Measurements from ENCODE around the gene C1QTNF8.
"Not testable (repeated sequence)": the region's sequence is repeated elsewhere in the genome, so short reads cannot be mapped to it uniquely, and the experiment has no call there.

Gene C1QTNF8

DNA sequence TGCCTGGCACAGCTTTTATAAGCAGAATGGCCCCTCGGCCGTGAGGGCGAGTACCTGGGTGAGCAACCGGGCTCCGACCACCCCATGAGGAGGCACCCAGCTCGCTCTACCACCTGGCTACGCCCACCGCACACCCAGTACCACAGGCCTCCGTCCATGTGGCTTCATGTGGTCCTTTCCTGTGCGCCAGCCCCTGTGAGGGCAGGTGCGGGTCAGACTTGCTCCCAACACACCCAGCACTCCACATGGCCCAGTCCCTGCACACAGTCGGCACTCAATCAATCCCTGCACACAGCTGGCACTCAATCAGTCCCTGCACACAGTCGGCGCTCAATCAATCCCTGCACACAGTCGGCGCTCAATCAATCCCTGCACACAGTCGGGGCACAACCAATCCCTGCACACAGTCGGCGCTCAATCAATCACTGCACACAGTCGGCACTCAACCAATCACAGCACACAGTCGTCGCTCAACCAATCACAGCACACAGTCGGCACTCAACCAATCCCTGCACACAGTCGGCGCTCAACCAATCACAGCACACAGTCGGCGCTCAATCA, 4.0 kb downstream of the C1QTNF8 start:
- no peak for DNase-seq

DNA sequence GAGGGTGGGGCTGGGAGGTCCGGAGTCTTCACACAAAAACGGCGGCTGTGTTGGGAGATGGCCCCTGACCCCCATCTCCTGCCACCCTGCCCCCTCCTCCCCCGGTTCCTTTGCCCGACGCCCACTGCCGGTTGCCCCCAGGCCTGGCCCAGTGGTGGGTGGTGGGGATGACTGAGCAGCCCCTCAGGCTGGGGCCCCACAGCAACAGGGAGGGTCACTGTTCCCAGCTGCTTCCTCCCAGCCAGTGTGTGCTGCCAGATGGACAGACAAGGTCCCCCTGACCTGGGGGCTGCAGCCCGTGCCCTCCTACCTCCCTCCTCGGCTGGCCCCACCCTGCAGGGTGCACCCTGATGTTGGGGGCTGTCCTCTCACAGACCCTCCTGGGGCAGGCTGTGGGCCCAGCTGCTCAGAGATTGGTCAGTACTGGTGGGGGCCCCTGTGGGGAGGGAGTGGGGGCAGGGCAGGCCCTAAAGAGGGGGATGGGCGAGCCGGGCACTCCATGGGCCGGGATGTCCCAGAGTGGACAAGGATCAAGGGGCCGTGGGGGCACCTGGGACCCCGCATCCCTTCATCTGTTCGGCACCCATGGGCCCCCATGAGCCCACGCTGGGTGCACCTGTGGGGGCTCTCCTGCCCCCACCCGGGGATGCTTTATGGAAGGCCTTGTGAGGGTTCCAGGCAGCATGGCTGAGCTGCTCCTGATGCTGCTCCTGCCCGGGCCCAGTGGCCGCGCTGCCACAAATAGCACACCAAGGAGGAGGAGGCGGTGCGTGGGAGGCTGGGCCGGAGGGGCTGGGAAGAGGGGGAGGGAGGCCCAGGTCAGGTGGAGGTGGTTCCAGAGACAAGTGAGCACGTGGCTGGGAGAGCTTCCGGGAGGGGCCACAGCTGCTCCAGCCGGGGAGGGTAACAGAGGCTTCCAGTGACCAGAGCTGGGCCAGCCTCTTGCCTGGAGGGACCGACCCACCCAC, 5.1 kb downstream of the C1QTNF8 start:
- DNase-seq = no peak

- no peak for DNase-seq
Observed at GRCh38 chr16:1089822-1090619, 6.0 kb downstream of the C1QTNF8 start.

GRCh38 chr16:1089439-1089821, 6.6 kb downstream of the C1QTNF8 start:
- DNase-seq = no peak

DNA sequence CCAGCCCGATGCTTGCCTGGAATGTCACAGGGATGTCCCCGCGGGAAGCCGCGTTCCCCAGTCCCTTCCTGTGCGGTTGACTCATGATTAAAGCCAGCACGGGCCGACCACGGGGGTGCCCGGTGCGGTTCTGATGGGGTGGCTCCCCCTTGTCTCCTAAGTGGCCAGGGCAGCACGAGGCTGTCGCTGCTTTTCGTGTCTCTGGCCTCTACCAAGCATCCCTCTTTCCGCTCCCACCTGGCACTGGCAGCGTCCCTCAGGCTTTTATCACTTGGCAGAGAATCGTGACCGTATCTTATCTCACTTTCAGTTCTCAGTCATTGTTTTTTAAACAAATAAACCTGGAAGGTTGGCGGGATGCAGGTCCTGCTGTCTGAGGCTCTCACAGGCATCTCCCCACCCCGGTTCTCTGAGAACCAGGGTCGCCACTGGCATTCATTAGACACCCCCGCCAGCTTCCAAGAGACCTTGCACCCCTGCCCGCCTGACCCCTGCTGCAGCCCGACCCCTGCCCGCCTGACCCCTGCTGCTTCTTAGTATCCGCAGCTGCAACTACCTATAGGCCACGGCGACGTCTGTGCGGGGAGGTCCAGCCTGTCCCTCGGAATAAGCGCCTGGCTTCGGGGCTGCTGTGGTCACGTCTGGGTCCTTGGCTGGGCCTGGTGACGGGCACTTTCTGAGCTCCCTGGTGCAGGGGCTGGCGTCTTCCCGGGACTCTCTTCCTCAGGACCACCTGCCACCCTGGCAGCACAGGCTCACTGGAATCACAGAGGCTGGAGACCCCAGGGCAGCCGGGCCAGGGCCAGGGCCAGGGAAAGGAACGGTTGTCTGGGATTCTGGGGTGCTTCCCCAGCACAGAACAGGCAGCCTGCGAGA, 7.5 kb downstream of the C1QTNF8 start:
- DNase-seq = no peak

GRCh38 chr16:1086443-1086842, 9.6 kb downstream of the C1QTNF8 start:
- not testable (repeated sequence) for DNase-seq

DNA sequence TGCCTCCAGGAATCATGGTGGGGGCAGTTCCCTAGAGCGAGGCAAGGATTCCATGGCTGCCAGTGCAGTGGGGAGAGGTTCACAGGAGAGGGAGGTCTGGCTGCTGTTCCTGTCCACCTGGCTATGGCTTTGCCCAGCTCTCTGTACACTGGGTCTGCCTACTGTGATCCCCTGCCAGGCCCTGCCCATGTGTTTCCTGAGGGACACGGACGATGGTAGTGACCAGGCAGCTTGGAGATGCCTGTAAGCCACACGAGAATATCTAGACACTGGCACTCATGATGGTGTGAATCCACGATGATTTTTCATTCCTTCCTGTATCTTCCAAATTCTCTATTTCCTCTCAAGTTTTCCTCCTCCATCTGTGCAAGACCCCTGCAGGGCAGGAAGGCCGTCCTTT, 11.1 kb downstream of the C1QTNF8 start:
- no peak for DNase-seq

DNA sequence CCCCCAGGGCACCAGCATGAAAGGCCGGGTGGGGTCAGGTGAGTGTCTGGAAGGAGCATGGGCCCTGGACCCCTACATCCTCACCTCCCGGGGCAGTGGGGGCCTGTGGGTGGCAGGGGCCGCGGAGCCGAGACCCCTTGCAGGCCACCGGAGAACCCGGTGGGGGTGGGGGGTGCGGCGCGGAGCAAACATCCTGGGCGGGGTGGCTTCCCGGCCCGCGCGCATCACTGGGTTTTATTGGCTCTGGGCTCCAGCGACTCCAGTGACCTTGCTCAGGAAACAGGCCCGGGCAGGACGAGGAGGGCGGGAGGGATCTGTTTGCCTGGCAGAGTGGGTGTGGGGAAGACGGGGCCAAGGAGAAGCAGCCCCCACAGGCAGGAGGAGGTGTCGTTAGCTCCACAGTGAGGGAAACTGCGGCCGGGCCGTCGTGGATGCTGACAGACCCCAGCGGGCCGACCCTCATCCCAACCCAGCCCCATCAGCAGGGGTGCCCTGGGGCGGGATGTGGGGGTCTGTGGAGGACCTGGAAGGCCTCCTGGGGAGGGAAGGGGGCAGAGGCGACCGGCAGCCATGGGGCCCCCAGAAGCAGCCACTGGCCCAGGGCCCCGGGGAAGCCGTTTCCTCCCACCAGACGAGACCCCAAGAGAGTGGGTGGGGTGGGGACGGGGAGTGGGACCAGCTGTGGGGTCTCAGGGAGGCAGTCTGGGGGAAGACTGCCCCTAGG, 12.9 kb downstream of the C1QTNF8 start:
- DNase-seq = no peak

DNA sequence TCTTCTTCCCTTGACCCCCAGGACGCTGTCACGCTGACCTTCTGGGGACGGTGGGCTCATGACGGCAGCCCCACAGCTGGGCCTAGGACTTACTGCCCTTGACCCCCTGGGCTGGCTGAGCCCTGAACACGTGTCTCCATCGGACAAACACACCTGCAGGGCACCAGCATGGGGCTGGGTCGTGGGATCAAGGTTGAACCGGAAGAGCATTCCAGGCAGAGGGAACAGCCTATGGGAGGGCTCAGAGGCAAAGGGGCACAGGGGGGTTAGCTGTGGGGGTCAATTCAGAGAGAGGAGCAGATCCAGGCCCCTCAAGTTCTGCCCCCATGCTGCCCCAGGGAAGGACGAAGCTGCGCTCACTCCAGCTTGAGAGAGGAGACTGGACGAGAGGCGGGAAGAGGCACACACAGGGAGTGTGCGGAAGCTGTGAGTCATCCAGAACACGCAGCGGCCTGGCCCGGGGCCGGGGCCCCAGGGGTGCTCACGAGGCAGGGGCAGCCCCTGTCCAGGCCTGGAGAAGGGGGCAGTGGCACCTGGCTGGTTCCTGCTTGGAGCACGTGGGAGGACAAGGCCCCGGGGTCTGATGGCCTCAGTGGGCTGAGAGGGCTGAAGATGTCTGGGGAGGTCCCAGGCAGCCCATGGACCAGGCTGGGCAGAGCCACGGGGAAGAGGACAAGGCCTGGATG, 13.6 kb downstream of the C1QTNF8 start:
- no peak for DNase-seq

- DNase-seq = no peak
Observed at GRCh38 chr16:1081734-1082265, 14.2 kb downstream of the C1QTNF8 start.

- no peak for DNase-seq
Observed at GRCh38 chr16:1080801-1081733, 15.0 kb downstream of the C1QTNF8 start.

- DNase-seq = no peak
Observed at GRCh38 chr16:1079786-1080525, 16.1 kb downstream of the C1QTNF8 start.

GRCh38 chr16:1079341-1079740, 16.7 kb downstream of the C1QTNF8 start:
- DNase-seq = no peak

GRCh38 chr16:1078579-1079021, 17.4 kb downstream of the C1QTNF8 start:
- DNase-seq = no peak

DNA sequence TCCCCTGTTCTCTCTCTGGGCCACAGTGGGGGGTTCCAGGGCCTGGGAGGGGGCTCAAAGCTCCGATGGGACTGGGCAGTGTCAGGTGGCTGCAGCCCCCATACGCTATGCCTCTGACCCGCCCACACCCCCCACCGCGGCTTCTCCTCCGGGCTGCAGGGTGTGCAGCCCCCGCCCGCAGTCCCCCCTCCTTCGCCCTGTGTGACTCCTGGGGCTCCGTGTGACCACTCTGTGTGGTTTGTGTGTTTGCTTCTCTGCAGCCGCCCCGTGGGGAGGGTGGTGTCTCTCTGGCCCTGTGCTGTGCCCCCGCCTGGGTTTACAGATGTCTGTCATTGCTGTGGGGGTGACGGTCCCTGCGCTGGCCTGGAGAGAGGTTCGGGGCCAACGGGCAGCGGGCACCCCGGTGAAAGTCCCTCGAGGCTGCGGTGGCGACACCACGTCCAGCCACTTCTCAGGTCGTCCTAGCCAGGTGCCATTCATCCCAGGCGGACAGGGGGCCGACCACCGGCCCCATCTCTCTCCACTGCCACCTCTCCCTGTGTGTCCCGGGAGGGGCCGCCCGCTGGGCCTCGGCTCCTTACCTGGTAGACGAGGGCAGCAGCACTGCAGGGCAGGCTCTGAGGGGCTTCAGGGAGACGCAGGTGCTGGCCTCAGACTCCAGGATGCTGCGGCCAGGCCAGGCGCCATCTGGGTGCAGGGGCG, 18.0 kb downstream of the C1QTNF8 start:
- no peak for DNase-seq

- DNase-seq = no peak
Observed at GRCh38 chr16:1076801-1077576, 19.1 kb downstream of the C1QTNF8 start.

- no peak for DNase-seq
Observed at GRCh38 chr16:1075546-1075945, 20.5 kb downstream of the C1QTNF8 start.

DNA sequence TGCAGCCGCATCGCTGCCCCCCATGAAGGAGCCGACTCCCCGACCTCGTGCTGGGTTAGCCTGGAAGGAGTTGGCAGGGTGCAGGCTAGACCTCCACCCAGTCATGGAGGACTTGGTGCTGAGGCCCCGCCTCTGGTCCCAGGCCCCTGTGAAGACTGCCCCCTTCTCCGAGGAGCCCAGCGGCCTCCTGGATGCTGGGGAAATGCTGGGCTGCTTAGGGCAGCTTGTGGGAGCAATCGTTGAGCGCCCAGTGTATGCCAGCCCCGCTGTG, 21.7 kb downstream of the C1QTNF8 start:
- DNase-seq = no peak
